GM21576 (cell line): Measurements from ENCODE around the gene ZNF804B.

Experiments
- ATAC-seq: cut with Tn5 transposase; IDR thresholded peaks from one replicate; pipeline ENCODE4 v1.9.1; 2021; ENCODE audit warnings: mild to moderate bottlenecking, moderate library complexity; ENCODE audit not compliant: unreplicated experiment

Gene ZNF804B

GRCh38 chr7:89247207-89247606 is 487.7 kb downstream of the ZNF804B start:
- no peak for ATAC-seq

DNA sequence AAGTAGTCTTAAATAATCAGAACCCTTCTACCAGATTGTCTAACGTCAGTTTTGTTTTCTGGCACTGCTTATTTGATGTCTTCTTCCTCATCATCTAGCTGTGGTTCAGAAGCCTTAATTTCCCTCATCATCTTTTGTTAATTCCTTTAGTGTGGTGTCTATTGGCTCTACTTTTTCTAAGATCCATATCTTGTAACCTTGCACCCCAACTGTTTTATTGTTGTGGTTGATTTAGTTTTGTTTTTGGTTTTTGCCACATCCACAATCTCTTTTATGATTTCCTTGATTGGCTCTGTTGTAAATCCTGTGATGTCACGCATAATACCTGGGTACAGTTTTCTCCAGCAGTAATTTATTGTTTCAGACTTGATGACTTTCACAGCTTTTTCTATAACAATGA is 499.6 kb downstream of the ZNF804B start:
- ATAC-seq: no peak

GRCh38 chr7:89264126-89264525 is 504.6 kb downstream of the ZNF804B start:
- no peak for ATAC-seq

- no peak for ATAC-seq
Observed at GRCh38 chr7:89265631-89266030, 506.1 kb downstream of the ZNF804B start.

GRCh38 chr7:89283302-89283701 is 523.8 kb downstream of the ZNF804B start:
- ATAC-seq: no peak

- ATAC-seq: no peak
Observed at GRCh38 chr7:89308535-89308934, 549.0 kb downstream of the ZNF804B start.

DNA sequence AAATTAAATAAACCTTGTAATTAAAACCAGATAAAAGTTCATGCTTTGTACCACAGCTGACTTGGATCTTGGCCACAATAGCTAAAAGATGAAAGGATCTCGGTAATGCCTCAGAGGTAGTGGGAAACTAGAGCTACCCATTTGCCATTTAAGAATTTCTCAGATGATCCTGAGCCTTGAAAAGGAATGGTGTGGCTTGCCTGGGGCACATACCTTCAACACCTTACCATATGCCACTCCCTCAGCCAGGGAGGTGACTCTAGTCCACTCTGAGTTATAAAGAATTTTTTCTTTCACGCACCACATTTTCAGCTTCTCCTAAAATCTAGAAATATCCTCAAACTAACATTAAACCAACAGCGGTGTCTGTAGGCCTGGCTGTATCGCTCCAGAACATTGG is 552.4 kb downstream of the ZNF804B start:
- no peak for ATAC-seq

- no peak for ATAC-seq
Observed at GRCh38 chr7:89312551-89312950, 553.1 kb downstream of the ZNF804B start.

DNA sequence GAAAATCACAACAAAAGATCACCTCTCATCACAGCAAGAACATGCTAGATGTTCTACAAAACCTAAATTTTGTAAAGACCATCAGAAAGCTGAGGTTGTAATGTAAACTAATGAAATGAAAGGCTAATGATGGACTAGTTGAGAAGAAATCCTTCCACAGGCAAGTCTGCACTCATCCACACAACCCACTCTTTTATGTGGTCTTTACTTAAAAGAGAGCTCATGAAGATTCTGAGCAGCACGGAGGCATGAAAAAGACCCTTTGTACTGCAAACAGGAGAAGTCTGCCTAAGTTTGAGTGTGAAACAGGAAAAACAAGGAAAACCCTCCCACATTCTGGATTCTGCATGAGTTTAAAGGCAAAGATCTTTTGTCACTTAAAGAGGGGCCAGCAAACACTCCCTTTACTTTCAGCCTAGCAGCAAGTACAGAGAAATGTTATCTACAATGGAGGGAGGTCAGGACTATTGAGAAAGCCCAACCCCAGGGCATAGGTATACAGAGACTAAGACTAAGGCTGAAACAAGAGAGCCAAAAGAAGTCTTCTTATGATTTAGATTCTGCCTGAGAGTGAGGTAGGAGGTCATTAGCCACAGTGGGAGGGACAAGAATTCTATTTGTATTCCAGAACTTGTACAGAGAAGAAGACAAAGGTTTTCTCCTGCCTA is 557.2 kb downstream of the ZNF804B start:
- ATAC-seq: no peak

GRCh38 chr7:89332026-89332425 is 572.5 kb downstream of the ZNF804B start:
- no peak for ATAC-seq

- ATAC-seq: no peak
Observed at GRCh38 chr7:89334797-89335196, 575.3 kb downstream of the ZNF804B start.

GRCh38 chr7:89335490-89335889 is 576.0 kb downstream of the ZNF804B start:
- ATAC-seq: no peak

- ATAC-seq: no peak
Observed at GRCh38 chr7:89336121-89336520, 576.6 kb downstream of the ZNF804B start.

DNA sequence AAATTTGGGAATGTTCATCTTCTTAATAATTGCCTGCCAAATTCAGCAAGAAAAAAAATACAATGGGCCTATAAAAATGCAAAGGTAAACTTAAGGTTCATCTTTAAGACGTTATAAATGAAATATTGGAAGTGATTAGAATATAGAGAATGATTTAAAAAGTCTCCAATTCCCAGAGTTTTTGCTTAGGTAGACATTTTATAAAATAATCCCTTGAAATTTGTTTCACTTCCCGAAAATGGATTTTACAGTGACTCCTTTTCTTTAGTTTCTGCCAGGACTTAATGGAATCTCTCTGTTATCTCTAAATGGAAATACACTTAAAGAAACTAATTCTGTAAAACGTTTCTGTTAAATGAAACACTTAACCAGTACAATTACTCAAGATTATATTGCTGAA is 580.2 kb downstream of the ZNF804B start:
- ATAC-seq: no peak

- ATAC-seq: no peak
Observed at GRCh38 chr7:89357121-89357520, 597.6 kb downstream of the ZNF804B start.

DNA sequence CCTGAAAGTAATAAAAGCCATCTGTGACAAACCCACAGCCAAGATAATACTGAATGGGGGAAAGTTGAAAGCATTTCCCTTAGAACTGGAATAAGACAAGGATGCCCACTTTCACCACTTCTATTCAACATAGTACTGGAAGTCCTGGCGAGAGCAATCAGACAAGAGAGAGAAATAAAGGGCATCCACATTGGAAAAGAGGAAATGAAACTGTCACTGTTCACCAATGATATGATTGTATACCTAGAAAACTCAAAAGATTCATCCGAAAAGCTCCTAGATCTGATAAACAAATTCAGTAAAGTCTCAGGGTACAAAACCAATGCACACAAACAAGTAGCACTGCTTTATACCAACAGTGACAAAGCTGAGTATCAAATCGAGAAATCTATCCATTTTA is 617.7 kb downstream of the ZNF804B start:
- no peak for ATAC-seq

GRCh38 chr7:89385411-89385810 is 625.9 kb downstream of the ZNF804B start:
- no peak for ATAC-seq
